Nephron (organoid): ENCODE results near the gene F7.
"Not testable (repeated sequence)": the region's sequence is repeated elsewhere in the genome, so short reads cannot be mapped to it uniquely, and the experiment has no call there.

Source experiments
- H3K27ac Mint-ChIP-seq, 3 experiments: 2 replicates each; pipeline ENCODE4 v1.8.0; 2020; ENCODE audit warnings: mixed read lengths in 3 of 3, mild to moderate bottlenecking in 2 of 3, moderate library complexity in 1 of 3
- H3K27me3 Mint-ChIP-seq: 2 replicates; pipeline ENCODE4 v1.8.0; 2021; ENCODE audit warnings: low read depth, mild to moderate bottlenecking, moderate library complexity, mixed read lengths
- H3K36me3 Mint-ChIP-seq: 2 replicates; pipeline ENCODE4 v1.8.0; 2020; ENCODE audit warnings: low read depth, mixed read lengths
- H3K4me1 Mint-ChIP-seq: 2 replicates; pipeline ENCODE4 v1.8.0; 2020; ENCODE audit warnings: mixed read lengths
- H3K4me3 Mint-ChIP-seq, 3 experiments: 2 replicates each; pipeline ENCODE4 v1.8.0; 2020; ENCODE audit warnings: mild to moderate bottlenecking in 3 of 3, mixed read lengths in 3 of 3, moderate library complexity in 2 of 3
- H3K9me3 Mint-ChIP-seq: 2 replicates; pipeline ENCODE4 v1.8.0; 2020; ENCODE audit warnings: mixed read lengths
- CTCF ChIP-seq, 3 experiments: fragments of 200-600 bp; sonication (generic); IDR thresholded peaks; one replicate each; pipeline ENCODE4 v1.5.0; 2021; ENCODE audit warnings: antibody characterized with exemption in 3 of 3; ENCODE audit not compliant: unreplicated experiment in 3 of 3

Gene F7

DNA sequence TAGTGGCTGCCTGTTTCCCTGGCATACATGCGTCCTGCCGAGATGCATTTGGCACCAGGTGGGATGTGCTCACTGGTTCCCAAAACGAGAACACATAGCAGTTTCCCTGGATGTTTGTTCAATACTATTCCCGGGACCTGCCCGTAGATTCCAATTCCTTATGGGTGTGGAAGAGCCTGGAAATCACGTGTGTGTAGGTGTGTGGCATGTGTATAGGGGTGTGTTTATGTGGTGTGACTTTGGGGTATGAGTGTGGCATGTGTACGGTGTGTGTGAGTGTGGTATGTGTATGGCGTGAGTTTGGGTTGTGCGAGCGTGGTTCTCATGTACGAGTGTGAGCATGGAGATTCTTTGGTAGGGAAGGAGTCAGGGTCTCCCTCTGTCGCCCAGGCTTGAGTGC is 2.9 kb upstream of the F7 start:
- H3K36me3 Mint-ChIP-seq: peaks cover 5% of the 10 kb centered on the region
- no peak overlapping the region for H3K4me3 Mint-ChIP-seq
- H3K27me3 Mint-ChIP-seq: peaks cover 12% of the 10 kb centered on the region
- peaks cover 21% of the 10 kb centered on the region for H3K4me1 Mint-ChIP-seq
- TF ChIP-seq CTCF (IDR thresholded peaks at IDR 0.05; ENCODE audit: unreplicated experiment in 3 of 3): no peak
- no peak overlapping the region for H3K27ac Mint-ChIP-seq
- H3K9me3 Mint-ChIP-seq: no peaks in the 10 kb centered on the region

DNA sequence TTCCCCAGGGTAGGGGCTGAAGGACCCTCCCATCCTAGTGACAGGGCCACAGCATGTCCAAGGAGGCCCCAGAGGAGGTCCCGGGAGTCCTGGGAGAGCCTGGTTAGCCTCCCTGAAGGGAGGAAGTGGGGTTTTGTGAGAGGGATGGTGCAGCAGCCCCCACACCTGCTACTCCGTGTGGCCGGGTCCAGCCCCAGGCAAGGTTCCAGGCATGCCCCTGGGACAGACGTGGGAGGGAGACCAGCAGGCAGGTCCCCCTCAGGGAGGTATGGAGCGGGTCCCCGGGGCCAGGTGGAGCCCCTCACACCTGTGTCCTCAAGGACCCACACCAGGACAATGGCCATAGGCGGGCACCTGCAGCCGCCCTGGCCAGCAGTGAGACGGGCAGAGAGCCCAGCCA is 1.9 kb upstream of the F7 start:
- Mint-ChIP-seq H3K27me3 (peaks cover 12% of the 10 kb centered on the region), H3K4me1 (peaks cover 11% of the 10 kb centered on the region), H3K27ac (no peak overlapping the region), H3K4me3 (no peak overlapping the region), H3K9me3 (no peaks in the 10 kb centered on the region), H3K36me3 (peaks cover 3% of the 10 kb centered on the region)
- TF ChIP-seq CTCF (IDR thresholded peaks at IDR 0.05; ENCODE audit: unreplicated experiment in 3 of 3): no peak

GRCh38 chr13:113105921-113106452 is 396 bp downstream of the F7 start:
- no peak for TF ChIP-seq CTCF (IDR thresholded peaks at IDR 0.05; ENCODE audit: unreplicated experiment in 3 of 3)
- peaks cover 6% of the 10 kb centered on the region for H3K4me1 Mint-ChIP-seq
- no peak overlapping the region for H3K27ac Mint-ChIP-seq
- H3K27me3 Mint-ChIP-seq: peaks cover 24% of the 10 kb centered on the region
- no peaks in the 10 kb centered on the region for H3K36me3 Mint-ChIP-seq
- H3K9me3 Mint-ChIP-seq: no peaks in the 10 kb centered on the region
- no peak overlapping the region for H3K4me3 Mint-ChIP-seq

DNA sequence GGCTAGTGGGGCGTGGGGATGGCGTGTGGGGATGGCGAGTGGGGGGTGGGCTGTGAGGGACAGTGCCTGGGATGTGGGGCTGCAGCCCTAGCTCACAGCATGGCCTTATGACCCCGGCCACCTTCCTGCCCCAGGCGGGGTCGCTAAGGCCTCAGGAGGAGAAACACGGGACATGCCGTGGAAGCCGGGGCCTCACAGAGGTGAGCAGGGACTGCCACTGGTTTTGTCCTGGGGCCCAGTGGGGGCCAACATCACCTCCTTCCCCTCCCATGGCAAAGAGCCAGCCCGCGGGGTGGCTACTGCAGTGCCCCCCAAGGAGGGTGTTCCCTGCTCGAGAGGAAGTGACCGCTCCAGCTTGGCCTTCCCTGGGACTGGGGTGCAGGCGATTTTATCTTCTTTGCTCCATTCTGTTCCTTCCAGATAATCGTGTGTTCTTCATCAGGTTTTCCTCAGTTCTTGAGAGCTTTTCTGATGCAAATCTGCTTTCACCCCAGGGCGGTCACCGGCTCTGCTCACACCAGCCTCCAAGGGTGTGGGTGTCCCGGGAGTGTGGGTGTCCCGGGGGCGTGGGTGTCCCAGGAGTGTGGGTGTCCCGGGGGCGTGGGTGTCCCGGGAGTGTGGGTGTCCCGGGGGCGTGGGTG is 1.2 kb downstream of the F7 start:
- TF ChIP-seq CTCF (IDR thresholded peaks at IDR 0.05; ENCODE audit: unreplicated experiment in 3 of 3): no peak
- Mint-ChIP-seq H3K4me3 (no peak overlapping the region), H3K4me1 (peaks cover 1% of the 10 kb centered on the region), H3K36me3 (no peaks in the 10 kb centered on the region), H3K9me3 (no peaks in the 10 kb centered on the region), H3K27ac (no peak overlapping the region), H3K27me3 (peaks cover 26% of the 10 kb centered on the region)

GRCh38 chr13:113108521-113108920 is 2.9 kb downstream of the F7 start:
- H3K4me1 Mint-ChIP-seq, H3K27ac Mint-ChIP-seq, H3K4me3 Mint-ChIP-seq, H3K9me3 Mint-ChIP-seq, H3K36me3 Mint-ChIP-seq: not testable (repeated sequence)
- peaks cover 22% of the 10 kb centered on the region for H3K27me3 Mint-ChIP-seq

DNA sequence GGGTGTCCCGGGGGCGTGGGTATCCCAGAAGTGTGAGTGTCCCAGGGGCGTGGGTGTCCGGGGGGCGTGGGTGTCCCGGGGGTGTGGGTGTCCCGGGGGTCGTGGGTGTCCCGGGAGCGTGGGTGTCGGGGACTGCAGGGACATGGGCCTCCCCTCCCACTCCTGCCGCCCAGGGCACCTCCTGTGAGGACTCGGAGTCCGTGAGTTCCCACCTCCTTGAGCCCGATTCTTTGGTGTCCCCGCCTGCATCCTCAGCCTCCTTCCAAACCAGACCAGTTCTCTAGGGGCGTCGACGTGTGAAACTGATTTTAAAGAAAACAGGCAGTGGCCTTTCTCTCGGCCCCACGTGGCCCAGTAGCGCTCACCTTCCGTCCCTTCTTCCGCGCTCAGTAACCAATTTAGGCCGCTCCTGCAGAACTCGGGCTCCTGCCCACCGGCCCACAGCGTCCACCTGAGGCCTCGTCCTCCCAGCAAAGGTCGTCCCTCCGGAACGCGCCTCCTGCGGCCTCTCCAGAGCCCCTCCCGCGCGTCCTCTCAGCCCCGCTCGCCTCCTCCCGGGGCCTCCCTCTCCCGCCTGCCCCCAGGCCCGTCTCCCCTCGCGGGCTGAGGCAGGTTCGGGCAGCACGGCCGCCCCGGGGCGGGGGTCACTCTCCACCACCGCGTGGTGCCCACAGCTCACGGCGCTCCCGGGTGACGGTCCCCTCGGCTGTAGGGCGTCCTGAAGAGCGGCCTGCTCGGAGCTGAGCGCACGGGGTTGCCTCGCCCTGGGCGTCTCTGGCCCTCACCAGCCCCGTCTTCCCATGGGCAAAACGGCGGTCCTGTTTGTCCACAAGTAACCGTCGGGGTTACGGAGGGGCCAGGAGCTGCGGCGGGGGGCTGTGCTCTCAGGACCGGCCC is 3.8 kb downstream of the F7 start:
- H3K9me3 Mint-ChIP-seq: no peaks in the 10 kb centered on the region
- no peaks in the 10 kb centered on the region for H3K36me3 Mint-ChIP-seq
- no peak for TF ChIP-seq CTCF (IDR thresholded peaks at IDR 0.05; ENCODE audit: unreplicated experiment in 3 of 3)
- peak overlapping the region; percentile 42 to 60 (median 48) for H3K4me3 Mint-ChIP-seq
- peaks cover 18% of the 10 kb centered on the region for H3K27me3 Mint-ChIP-seq
- no peak overlapping the region for H3K27ac Mint-ChIP-seq
- H3K4me1 Mint-ChIP-seq: no peaks in the 10 kb centered on the region
